GM18517 (cell line): ENCODE data around the gene YIPF7.
A peak's percentile ranks its signal among the peaks of the same experiment; 100 is the strongest.

Source experiments
- ATAC-seq: cut with Tn5 transposase; IDR thresholded peaks from one replicate; pipeline ENCODE4 v1.9.1; 2021; ENCODE audit warnings: mild to moderate bottlenecking, moderate library complexity; ENCODE audit not compliant: unreplicated experiment

The YIPF7 gene

DNA sequence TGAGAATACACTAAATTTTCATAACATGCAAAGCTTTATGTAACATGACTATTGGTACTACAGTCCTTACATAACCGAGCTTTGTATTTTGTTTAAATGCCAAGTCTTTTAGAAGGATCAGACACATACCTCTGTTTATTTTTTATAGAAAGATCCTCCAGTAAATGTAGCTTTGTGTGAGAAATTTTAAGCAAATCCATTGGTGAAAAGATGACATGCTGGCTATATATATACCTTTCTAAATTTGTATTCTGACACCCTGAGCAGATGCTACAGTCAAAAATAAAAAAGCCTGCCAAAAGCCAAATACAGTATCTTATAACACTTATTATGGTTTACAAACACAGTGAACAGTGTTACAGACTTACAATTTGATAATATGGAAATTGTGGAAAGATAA lies at the start of gene YIPF7:
TSS of gene YIPF7 (minus strand) at position 201 of the 400 bp plus-strand sequence. CDS start 1,525 bp downstream, outside the sequence.
- ATAC-seq = no peak

- ATAC-seq = no peak
Measured at GRCh38 chr4:44701037-44701436, 49.6 kb upstream of the YIPF7 start.

DNA sequence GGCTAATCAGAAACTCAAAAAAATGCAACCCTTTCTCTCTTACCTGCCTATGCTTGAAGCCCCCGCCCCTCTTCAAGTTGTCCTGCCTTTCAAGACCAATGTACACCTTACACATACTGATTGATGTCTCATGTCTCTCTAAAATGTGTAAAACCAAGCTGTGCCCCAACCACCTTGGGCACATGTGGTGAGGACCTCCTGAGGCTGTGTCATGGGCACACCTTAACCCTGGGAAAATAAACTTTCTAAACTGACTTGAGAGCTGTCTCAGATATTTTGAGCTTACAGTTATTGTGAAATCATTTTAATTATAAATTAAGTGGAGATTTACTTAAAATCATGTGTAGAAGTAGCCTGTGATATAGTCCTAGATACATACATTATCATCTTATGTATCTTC lies 49.0 kb upstream of the YIPF7 start:
- ATAC-seq = no peak

DNA sequence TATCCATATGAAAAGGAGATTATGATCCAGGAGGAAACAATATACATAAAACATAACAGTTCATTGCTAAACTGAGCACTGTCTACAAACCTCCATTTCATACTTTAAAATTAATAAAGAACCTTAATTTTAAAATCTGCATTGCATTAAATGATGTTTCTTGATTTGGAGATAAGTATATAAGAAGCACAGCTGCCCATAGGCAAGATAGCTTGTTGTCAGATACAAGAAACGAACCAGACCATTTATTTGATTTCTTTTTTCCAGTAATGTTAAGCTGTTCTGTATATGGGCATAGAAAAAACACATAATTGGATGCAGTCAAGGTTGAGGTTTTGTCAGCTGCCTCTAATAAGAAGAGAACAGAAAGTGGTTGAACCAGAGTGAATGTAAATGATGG lies 33.2 kb upstream of the YIPF7 start:
- no peak for ATAC-seq

- peak; percentile 4 for ATAC-seq
Measured at GRCh38 chr4:44679060-44679459, 27.6 kb upstream of the YIPF7 start.

- peak; percentile 94 for ATAC-seq
Measured at GRCh38 chr4:44678094-44679041, 26.9 kb upstream of the YIPF7 start, which contains the start of gene GUF1. Gene GUF1, plus strand, starts transcription at chr4:44678420. Its CDS starts 203 bp downstream, at chr4:44678623.

- ATAC-seq = no peak
Measured at GRCh38 chr4:44675366-44675765, 23.9 kb upstream of the YIPF7 start.

GRCh38 chr4:44674471-44674870 lies 23.0 kb upstream of the YIPF7 start:
- no peak for ATAC-seq

DNA sequence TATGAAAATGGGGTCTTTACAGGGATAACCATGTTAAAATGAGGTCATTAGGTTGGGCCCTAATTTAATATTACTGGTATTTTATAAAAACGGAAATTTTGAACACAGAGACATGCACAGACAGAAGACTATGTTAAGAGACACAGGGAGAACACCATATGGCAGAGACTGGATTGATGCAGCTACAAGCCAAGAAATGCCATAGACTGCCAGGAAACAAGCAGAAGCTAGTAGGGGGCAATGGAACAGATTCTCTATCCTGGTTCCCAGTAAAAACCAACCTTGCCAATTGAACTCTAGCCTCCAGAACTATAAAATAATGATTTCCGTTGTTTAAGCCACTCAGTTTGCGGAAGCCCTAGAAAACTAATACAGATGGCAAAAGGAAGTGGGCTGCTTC lies 20.2 kb upstream of the YIPF7 start:
- no peak for ATAC-seq

- ATAC-seq = no peak
Measured at GRCh38 chr4:44670506-44671199, 19.2 kb upstream of the YIPF7 start.

GRCh38 chr4:44668526-44668925 lies 17.1 kb upstream of the YIPF7 start:
- no peak for ATAC-seq

GRCh38 chr4:44663539-44664263 lies 12.3 kb upstream of the YIPF7 start:
- no peak for ATAC-seq

DNA sequence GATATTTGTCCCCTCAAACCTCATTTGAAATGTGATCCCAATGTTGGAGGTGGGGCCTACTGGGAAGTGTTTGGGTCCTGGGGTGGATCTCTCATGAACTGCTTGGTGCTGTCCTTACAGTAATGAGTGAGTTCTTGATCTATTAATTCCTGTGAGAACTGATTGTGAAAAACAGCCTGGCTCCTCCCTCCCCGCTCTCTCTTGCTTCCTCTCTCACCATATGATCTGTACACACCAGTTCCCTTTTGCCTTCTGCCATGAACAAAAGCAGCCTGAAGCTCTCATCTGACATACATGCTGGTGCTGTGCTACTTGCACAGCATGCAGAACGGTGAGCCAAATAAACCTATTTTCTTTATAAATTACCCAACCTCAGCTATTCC lies 11.2 kb upstream of the YIPF7 start:
- ATAC-seq = peak; percentile 67

- peak; percentile 5 for ATAC-seq
Measured at GRCh38 chr4:44661940-44662622, 10.7 kb upstream of the YIPF7 start.

DNA sequence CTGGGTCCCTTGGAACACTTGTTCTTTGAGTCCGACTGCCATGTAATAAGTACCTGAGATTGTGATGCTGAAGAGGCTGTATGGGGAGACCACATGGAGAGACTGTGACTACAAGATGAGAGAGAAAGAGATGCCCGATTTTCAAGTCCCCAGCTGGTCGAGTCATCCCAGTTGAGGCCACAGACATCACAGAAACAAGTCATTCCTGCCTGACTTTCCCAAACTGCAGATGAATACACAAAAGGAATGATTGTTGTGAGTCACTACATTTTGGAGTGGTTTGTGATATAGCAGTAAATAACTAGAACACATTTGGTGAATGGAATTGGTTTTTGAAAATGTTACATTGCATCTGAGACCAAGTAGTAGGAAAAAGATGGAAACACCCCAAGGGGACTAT lies 9.0 kb upstream of the YIPF7 start:
- no peak for ATAC-seq

- no peak for ATAC-seq
Measured at GRCh38 chr4:44652002-44652401, 577 bp upstream of the YIPF7 start.

DNA sequence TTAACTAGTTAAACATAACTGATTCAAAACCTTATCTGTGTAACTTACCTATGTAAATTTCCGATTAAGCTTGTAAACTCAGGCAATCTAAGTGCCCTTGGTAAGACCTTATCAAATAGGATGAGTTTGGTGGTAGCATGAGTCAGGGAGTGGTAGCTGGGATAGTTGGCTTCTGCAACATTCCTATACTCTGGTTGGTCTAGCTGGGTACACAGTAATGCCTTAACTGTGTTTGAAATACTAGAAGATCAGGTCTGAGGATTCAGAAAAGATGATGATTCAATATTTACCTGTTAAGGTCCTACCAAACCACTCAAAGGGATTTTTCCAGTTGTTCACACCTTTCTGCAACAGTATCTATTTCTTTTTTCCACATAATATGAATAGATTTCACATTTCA lies 5.3 kb downstream of the YIPF7 start:
- no peak for ATAC-seq

DNA sequence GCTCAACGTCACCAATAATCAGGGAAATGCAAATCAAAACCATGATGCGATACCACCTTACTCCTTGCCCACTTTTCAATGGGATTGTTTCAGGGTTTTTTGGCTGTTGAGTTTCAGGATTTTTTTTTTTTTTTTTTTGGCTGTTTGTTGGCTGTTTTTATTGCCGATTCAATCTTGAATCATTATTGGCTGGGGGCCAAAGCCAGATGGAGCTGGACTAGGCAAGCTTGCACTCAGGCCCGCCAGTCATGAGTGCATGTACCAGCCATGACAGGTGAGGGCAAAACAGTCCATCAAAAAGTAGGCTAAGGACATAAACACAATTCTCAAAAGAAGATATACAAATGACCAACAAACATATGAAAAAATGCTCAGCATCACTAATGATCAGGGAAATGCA lies 13.3 kb downstream of the YIPF7 start:
- no peak for ATAC-seq

GRCh38 chr4:44632733-44633132 lies 18.7 kb downstream of the YIPF7 start:
- ATAC-seq = no peak

- no peak for ATAC-seq
Measured at GRCh38 chr4:44632089-44632488, 19.3 kb downstream of the YIPF7 start.
